ENCODE data around the gene PDXP.

GRCh38 chr22:37709445-37709765 is 50.9 kb downstream of the PDXP start:
- no peak for TF ChIP-seq EP300 (IDR thresholded peaks at IDR 0.05)
- no peak for TF ChIP-seq CTCF (IDR thresholded peaks at IDR 0.05)
- TF ChIP-seq POLR2AphosphoS5 (IDR thresholded peaks at IDR 0.05): no peak

Data from sigmoid colon (tissue), 4 donors.